ENCODE results near the gene SMIM21.

GRCh38 chr18:75409806-75410205 is 17.7 kb downstream of the SMIM21 start:
- TF ChIP-seq POLR2A (IDR thresholded peaks at IDR 0.05; ENCODE audit: low read length) = no peak
- TF ChIP-seq GATA1 (IDR thresholded peaks at IDR 0.05; ENCODE audit: low read depth, low read length) = no peak

Measured in erythroblast (primary cell).